GM12878 (cell line): ENCODE data around the gene CENPX. TPM values are rescaled to one million over a fixed set of nuclear protein-coding genes. Genes with fewer than 3 reads are reported as not detected.
A peak's percentile ranks its signal among the peaks of the same experiment; 100 is the strongest.

Source experiments
- ATAC-seq: fragments of 200-7000 bp; cut with Tn5 transposase; 3 replicates; pipeline ENCODE4 v1.9.1; 2020; ENCODE audit warnings: mild to moderate bottlenecking, moderate library complexity
- BruUV-seq: library from RNA; stranded (reverse); fragments of 400-500 nt; replicated peaks from 2 replicates; lab custom pipeline; 2021; lab: Mats Ljungman, UMichigan
- CTCF ChIA-PET: fragments of 300-600 bp; sonication (Branson Sonifier 250); formaldehyde crosslinking; extraction: SDS; loops from one replicate; lab custom pipeline; 2021; ENCODE audit warnings: inconsistent platforms; lab: Yijun Ruan, JAX
- POLR2A ChIA-PET: fragments of 350-600 bp; formaldehyde crosslinking; extraction: SDS; loops from one replicate; lab custom pipeline; 2021; ENCODE audit warnings: inconsistent platforms; lab: Charles Lee
- RAD21 ChIA-PET: fragments of 300-600 bp; sonication (Branson Sonifier 250); formaldehyde crosslinking; loops from one replicate; lab custom pipeline; 2023; ENCODE audit warnings: antibody characterized with exemption; ENCODE audit not compliant: unreplicated experiment; lab: Charles Lee
- SMC1A ChIA-PET: fragments of 300-600 bp; sonication (Branson Sonifier 250); formaldehyde crosslinking; loops from one replicate; lab custom pipeline; 2023; ENCODE audit not compliant: unreplicated experiment, uncharacterized antibody; lab: Charles Lee
- DNase-seq: peaks from one replicate; pipeline ENCODE4 v3.0.0-alpha.2; 2011; ENCODE audit warnings: low read depth, low spot score
- FAIRE-seq: peaks from 3 replicates; lab custom pipeline; 2011; peaks lifted over from hg19 to GRCh38; lab: Jason Lieb, UNC
- H2AFZ ChIP-seq: 2 replicates; pipeline ENCODE4 v1.6.0; 2011; ENCODE audit warnings: low read depth, low read length, control low read depth; ENCODE audit not compliant: control insufficient read depth
- H3K27ac ChIP-seq: 2 replicates; pipeline ENCODE4 v1.5.1; 2011; ENCODE audit warnings: control low read depth; ENCODE audit not compliant: control insufficient read depth, insufficient read depth
- H3K27me3 ChIP-seq, 2 experiments: replicated peaks in 1 of 2; 2 replicates each; pipeline versions ENCODE4 v1.6.0 to v1.6.1; 2011; ENCODE audit warnings: low read length in 1 of 2; ENCODE audit not compliant: control insufficient read depth in 2 of 2, insufficient read depth in 2 of 2
- H3K36me3 ChIP-seq, 2 experiments: 2 replicates each; pipeline ENCODE4 v1.5.1; 2011; ENCODE audit warnings: low read length in 1 of 2; ENCODE audit not compliant: control insufficient read depth in 2 of 2, insufficient read depth in 2 of 2
- H3K4me1 ChIP-seq: 2 replicates; pipeline ENCODE4 v1.6.1; 2011; ENCODE audit warnings: mild to moderate bottlenecking, low read length, moderate library complexity, mixed read lengths; ENCODE audit not compliant: control insufficient read depth, insufficient read depth
- H3K4me2 ChIP-seq: 2 replicates; pipeline ENCODE4 v1.6.0; 2011; ENCODE audit warnings: control low read depth; ENCODE audit not compliant: control insufficient read depth, insufficient read depth
- H3K4me3 ChIP-seq: fragments of 200-600 bp; sonication (generic); 2 replicates; pipeline ENCODE4 v1.5.1; 2016
- H3K79me2 ChIP-seq: 2 replicates; pipeline ENCODE4 v1.6.0; 2011; ENCODE audit warnings: low read length; ENCODE audit not compliant: control insufficient read depth, insufficient read depth
- H3K9ac ChIP-seq: 2 replicates; pipeline ENCODE4 v1.8.0; 2011; ENCODE audit warnings: low read length, control low read depth, mixed read lengths; ENCODE audit not compliant: control insufficient read depth, insufficient read depth
- H3K9me3 ChIP-seq: replicated peaks from 3 replicates; pipeline ENCODE4 v1.5.1; 2011; ENCODE audit warnings: mild to moderate bottlenecking, low read length; ENCODE audit not compliant: control insufficient read depth, insufficient read depth
- H4K20me1 ChIP-seq: 2 replicates; pipeline ENCODE4 v1.6.0; 2011; ENCODE audit not compliant: control insufficient read depth, insufficient read depth
- E2F4 ChIP-seq: IDR thresholded peaks from 2 replicates; pipeline ENCODE4 v1.6.1; 2012; ENCODE audit warnings: low read depth, low read length, improper control_type of control experiment
- MXI1 ChIP-seq: fragments of 150-350 bp; IDR thresholded peaks from 2 replicates; pipeline ENCODE4 v1.6.1; 2011; ENCODE audit warnings: low read depth, mild to moderate bottlenecking, inconsistent platforms, low read length, improper control_type of control experiment
- MYC ChIP-seq: IDR thresholded peaks from 2 replicates; pipeline ENCODE4 v1.6.1; 2011; ENCODE audit warnings: mild to moderate bottlenecking, low read length, moderate library complexity, inconsistent platforms; ENCODE audit not compliant: insufficient read depth, insufficient replicate concordance, insufficient read length, severe bottlenecking
- NR2F1 ChIP-seq: fragments of 450-650 bp; conservative IDR thresholded peaks from 2 replicates; pipeline ENCODE4 v1.6.1; 2017; ENCODE audit warnings: mild to moderate bottlenecking
- POLR2A ChIP-seq: IDR thresholded peaks from 2 replicates; pipeline ENCODE4 v1.6.1; 2011; ENCODE audit warnings: low read depth, mild to moderate bottlenecking, low read length
- RFX5 ChIP-seq: IDR thresholded peaks from 2 replicates; pipeline ENCODE4 v1.6.1; 2011; ENCODE audit warnings: low read depth, low read length, improper control_type of control experiment
- TBL1XR1 ChIP-seq: IDR thresholded peaks from 2 replicates; pipeline ENCODE4 v1.6.1; 2012; ENCODE audit warnings: low read depth, low read length, improper control_type of control experiment
- WGBS: methylation state at CpG from one replicate; pipeline ENCODE4 v1.1.6; 2016; ENCODE audit warnings: low lambda C conversion rate; ENCODE audit not compliant: insufficient replicate concordance, insufficient coverage; ENCODE audit errors: missing lambda C conversion rate; 5-methylcytosine and 5-hydroxymethylcytosine counted together
- in situ Hi-C: fragments of 300-500 bp; cut with MboI; formaldehyde crosslinking; loops from 9 replicates; pipeline ENCODE4 v1.14.3; 2018; ENCODE audit warnings: mixed read lengths
- intact Hi-C: fragments of 100-400 bp; cut with micrococcal nuclease; formaldehyde crosslinking; loops from one replicate; pipeline ENCODE4 v1.14.2; 2022; ENCODE audit not compliant: unreplicated experiment
- polyA plus RNA-seq, 11 experiments: library from polyadenylated mRNA; depleted of rRNA in 4 of 11; unstranded in 6 of 11; stranded (reverse) in 5 of 11; fragments of >200 nt; fragmentation: Nextera tagmentation in 4 of 11; fragmentation: Illumina TruSeq in 1 of 11; extraction: Ambion mirVana in 4 of 11; extraction: Trizol in 1 of 11; gene quantifications; 1 replicate in 1 of 11; 2 replicates in 10 of 11; pipeline versions ENCODE4 v1.2.1 to v1.2.3, GENCODE V29; 2011 to 2016; ENCODE audit warnings: inconsistent platforms in 2 of 11, missing spikeins in 2 of 11, low read depth in 1 of 11
- total RNA-seq, 4 experiments: library from RNA; depleted of rRNA in 3 of 4; stranded (reverse); fragments of >200 nt in 3 of 4; fragmentation: Illumina TruSeq in 1 of 4; extraction: Trizol in 1 of 4; gene quantifications; 2 replicates each; pipeline versions ENCODE4 v1.2.1 to v1.2.3, GENCODE V29; 2013 to 2021
- TF ChIP-seq, protein P1 (sequence below): fragments of 450-650 bp; IDR thresholded peaks from 2 replicates; pipeline ENCODE4 v1.6.1; 2014; ENCODE audit warnings: mild to moderate bottlenecking
- TF ChIP-seq, protein P2 (sequence below): IDR thresholded peaks from 2 replicates; pipeline ENCODE4 v1.6.1; 2012; ENCODE audit warnings: mild to moderate bottlenecking, low read depth, low read length

Gene CENPX
- total and polyA plus RNA-seq, 10 of the 15 experiments (the other 5 are each of a cell fraction or from before 2014, with no cell fraction given), result 11.7 to 182 (median 71.9) TPM

- RAD21 ChIA-PET, result interaction anchor here (1.8 kb wide), 1 partner anchor 56 kb away, joined by 6 read pairs; no protein-coding TSS in a partner anchor
- SMC1A ChIA-PET, result no interaction called here
- ATAC-seq (no peak), DNase-seq (no peak), FAIRE-seq (no peak)
- CTCF ChIA-PET, result interaction anchor here (0.6 to 0.9 kb wide), 2 partner anchors 40 to 57 kb away, joined by 3 read pairs; no protein-coding TSS in a partner anchor
- Histone ChIP-seq H3K27ac (no peak overlapping the region), H3K4me1 (peaks cover 1% of the 10 kb centered on the region; the same call in 1 of the 2 replicates), H4K20me1 (no peaks in the 10 kb centered on the region), H3K36me3 (no peaks in the 10 kb centered on the region; a peak in 2 of 4 replicates), H2AFZ (no peak overlapping the region), H3K4me3 (no peak overlapping the region), H3K4me2 (no peak overlapping the region), H3K27me3 (no peaks in the 10 kb centered on the region), H3K9ac (no peak overlapping the region), H3K9me3 (no peaks in the 10 kb centered on the region), H3K79me2 (peaks cover 9% of the 10 kb centered on the region)
- intact Hi-C loops, result no loop called here
- TF ChIP-seq, protein P1, sequence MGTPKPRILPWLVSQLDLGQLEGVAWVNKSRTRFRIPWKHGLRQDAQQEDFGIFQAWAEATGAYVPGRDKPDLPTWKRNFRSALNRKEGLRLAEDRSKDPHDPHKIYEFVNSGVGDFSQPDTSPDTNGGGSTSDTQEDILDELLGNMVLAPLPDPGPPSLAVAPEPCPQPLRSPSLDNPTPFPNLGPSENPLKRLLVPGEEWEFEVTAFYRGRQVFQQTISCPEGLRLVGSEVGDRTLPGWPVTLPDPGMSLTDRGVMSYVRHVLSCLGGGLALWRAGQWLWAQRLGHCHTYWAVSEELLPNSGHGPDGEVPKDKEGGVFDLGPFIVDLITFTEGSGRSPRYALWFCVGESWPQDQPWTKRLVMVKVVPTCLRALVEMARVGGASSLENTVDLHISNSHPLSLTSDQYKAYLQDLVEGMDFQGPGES, result no peak
- TF ChIP-seq POLR2A, result peak; percentile 6
- in situ Hi-C loops, result no loop called here
- POLR2A ChIA-PET, result no interaction called here
- 73% methylated on average over 28 of the region's 28 CpGs for WGBS
- BruUV-seq, result no TSS peak
Measured at GRCh38 chr17:82016061-82016874, 6.4 kb downstream of the CENPX start.

DNA sequence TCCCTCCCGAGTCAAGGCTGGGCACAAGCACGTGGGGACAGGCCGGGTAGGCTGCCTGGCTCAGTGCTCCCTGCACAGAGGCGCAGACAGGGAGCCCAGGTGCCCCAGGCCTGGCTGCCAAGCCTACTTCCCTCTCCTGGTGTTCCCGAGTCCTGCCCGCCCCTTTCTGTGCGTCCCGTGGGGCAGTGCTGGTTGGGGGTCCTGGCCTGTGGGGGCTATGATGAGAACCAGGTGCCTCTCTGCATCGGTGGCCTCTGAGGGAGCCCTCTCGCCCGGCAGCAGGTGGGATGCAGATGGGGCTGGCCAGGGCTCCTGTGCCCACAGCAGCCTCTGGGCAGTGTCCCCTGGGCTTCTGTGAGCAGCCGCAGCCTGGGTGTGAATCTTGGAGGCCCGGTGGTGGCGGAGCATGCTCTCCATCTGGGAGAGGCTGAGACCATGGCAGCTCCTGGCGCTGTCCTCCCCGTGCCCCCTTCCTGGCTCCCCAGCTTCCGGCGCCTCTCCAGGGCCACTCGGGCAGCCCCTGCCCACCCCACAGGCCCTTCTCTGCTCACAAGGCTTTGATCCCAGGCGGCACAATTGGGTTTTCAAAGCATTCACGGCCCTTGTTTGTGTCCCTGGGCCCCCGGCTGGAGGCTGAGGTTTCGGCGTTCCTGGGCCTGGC, 7.2 kb downstream of the CENPX start:
- no peaks in the 10 kb centered on the region for H4K20me1 ChIP-seq
- ChIA-PET RAD21 (no interaction called here), POLR2A (no interaction called here), SMC1A (no interaction called here), CTCF (interaction anchor here (0.6 to 0.9 kb wide), 2 partner anchors 39 to 56 kb away, joined by 3 read pairs; no protein-coding TSS in a partner anchor)
- H3K79me2 ChIP-seq, result peaks cover 4% of the 10 kb centered on the region
- H3K36me3 ChIP-seq, result no peaks in the 10 kb centered on the region; a peak in 2 of 4 replicates
- H3K27me3 ChIP-seq, result no peaks in the 10 kb centered on the region
- in situ Hi-C loops, result no loop called here
- H3K27ac ChIP-seq, result no peak overlapping the region
- no peak overlapping the region for H2AFZ ChIP-seq
- ATAC-seq (no peak), DNase-seq (no peak), FAIRE-seq (no peak)
- H3K4me2 ChIP-seq, result no peak overlapping the region
- no peaks in the 10 kb centered on the region for H3K4me1 ChIP-seq
- no peaks in the 10 kb centered on the region for H3K9me3 ChIP-seq
- intact Hi-C loops, result no loop called here
- BruUV-seq, result no TSS peak
- no peak overlapping the region for H3K4me3 ChIP-seq
- 73% methylated on average over 24 of the region's 24 CpGs for WGBS
- H3K9ac ChIP-seq, result no peak overlapping the region
- TF ChIP-seq NR2F1, result no peak
- no peak for TF ChIP-seq TBL1XR1
- TF ChIP-seq MXI1, result no peak
- TF ChIP-seq MYC, result no peak
- TF ChIP-seq RFX5, result no peak
- TF ChIP-seq, protein P2, sequence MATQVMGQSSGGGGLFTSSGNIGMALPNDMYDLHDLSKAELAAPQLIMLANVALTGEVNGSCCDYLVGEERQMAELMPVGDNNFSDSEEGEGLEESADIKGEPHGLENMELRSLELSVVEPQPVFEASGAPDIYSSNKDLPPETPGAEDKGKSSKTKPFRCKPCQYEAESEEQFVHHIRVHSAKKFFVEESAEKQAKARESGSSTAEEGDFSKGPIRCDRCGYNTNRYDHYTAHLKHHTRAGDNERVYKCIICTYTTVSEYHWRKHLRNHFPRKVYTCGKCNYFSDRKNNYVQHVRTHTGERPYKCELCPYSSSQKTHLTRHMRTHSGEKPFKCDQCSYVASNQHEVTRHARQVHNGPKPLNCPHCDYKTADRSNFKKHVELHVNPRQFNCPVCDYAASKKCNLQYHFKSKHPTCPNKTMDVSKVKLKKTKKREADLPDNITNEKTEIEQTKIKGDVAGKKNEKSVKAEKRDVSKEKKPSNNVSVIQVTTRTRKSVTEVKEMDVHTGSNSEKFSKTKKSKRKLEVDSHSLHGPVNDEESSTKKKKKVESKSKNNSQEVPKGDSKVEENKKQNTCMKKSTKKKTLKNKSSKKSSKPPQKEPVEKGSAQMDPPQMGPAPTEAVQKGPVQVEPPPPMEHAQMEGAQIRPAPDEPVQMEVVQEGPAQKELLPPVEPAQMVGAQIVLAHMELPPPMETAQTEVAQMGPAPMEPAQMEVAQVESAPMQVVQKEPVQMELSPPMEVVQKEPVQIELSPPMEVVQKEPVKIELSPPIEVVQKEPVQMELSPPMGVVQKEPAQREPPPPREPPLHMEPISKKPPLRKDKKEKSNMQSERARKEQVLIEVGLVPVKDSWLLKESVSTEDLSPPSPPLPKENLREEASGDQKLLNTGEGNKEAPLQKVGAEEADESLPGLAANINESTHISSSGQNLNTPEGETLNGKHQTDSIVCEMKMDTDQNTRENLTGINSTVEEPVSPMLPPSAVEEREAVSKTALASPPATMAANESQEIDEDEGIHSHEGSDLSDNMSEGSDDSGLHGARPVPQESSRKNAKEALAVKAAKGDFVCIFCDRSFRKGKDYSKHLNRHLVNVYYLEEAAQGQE, result no peak
- no peak for TF ChIP-seq E2F4
